NB4 (cell line): ENCODE results near the gene KNCN.

Source experiments
- DNase-seq: peaks from one replicate; pipeline ENCODE4 v3.0.0; 2010; ENCODE audit warnings: low read depth
- H3K4me3 ChIP-seq: one replicate; pipeline ENCODE4 v1.5.1; 2011; ENCODE audit warnings: mild to moderate bottlenecking, low read depth, low read length, moderate library complexity
- CTCF ChIP-seq: IDR thresholded peaks from one replicate; pipeline ENCODE4 v1.5.1; 2012; ENCODE audit warnings: low read depth, low read length
- MAX ChIP-seq: IDR thresholded peaks from 2 replicates; pipeline ENCODE4 v1.6.1; 2011; ENCODE audit warnings: low read depth, low read length
- MYC ChIP-seq: IDR thresholded peaks from 2 replicates; pipeline ENCODE4 v1.6.1; 2011; ENCODE audit warnings: low read depth, low read length
- POLR2A ChIP-seq: IDR thresholded peaks from 2 replicates; pipeline ENCODE4 v1.6.1; 2011; ENCODE audit warnings: mild to moderate bottlenecking; ENCODE audit not compliant: insufficient read length; ENCODE audit errors: extremely low read depth

The KNCN gene

GRCh38 chr1:46526691-46527291, 24.7 kb downstream of the KNCN start:
- no peak for TF ChIP-seq CTCF
- no peak for TF ChIP-seq MAX
- no peak for TF ChIP-seq MYC
- no peak for TF ChIP-seq POLR2A
- no peak for DNase-seq
- H3K4me3 ChIP-seq, result no peak overlapping the region

- no peak for DNase-seq
- TF ChIP-seq MYC (no peak), POLR2A (no peak)
- no peak overlapping the region for H3K4me3 ChIP-seq
Measured at GRCh38 chr1:46526013-46526690, 25.3 kb downstream of the KNCN start.

- TF ChIP-seq CTCF (no peak), POLR2A (no peak), MAX (no peak), MYC (no peak)
- no peak for DNase-seq
- no peak overlapping the region for H3K4me3 ChIP-seq
Measured at GRCh38 chr1:46525253-46525983, 26.0 kb downstream of the KNCN start.

GRCh38 chr1:46524843-46525242, 26.6 kb downstream of the KNCN start:
- no peak for DNase-seq
- no peak for TF ChIP-seq MYC
- no peak for TF ChIP-seq POLR2A
- TF ChIP-seq MAX, result no peak
- no peak for TF ChIP-seq CTCF
- no peak overlapping the region for H3K4me3 ChIP-seq

GRCh38 chr1:46523496-46524353, 27.7 kb downstream of the KNCN start:
- TF ChIP-seq MYC (no peak), CTCF (no peak), MAX (no peak), POLR2A (no peak)
- DNase-seq, result no peak
- no peak overlapping the region for H3K4me3 ChIP-seq

GRCh38 chr1:46522969-46523320, 28.5 kb downstream of the KNCN start:
- TF ChIP-seq CTCF, result no peak
- TF ChIP-seq MYC, result no peak
- TF ChIP-seq MAX, result no peak
- no peak for DNase-seq
- no peak overlapping the region for H3K4me3 ChIP-seq
